NCI-H460 (cell line): Measurements from ENCODE around the gene YPEL3. TPM values are rescaled to one million over a fixed set of nuclear protein-coding genes. Genes with fewer than 3 reads are reported as not detected.
"Not testable (repeated sequence)": the region's sequence is repeated elsewhere in the genome, so short reads cannot be mapped to it uniquely, and the experiment has no call there.

ENCODE experiments used
- DNase-seq: peaks from one replicate; pipeline ENCODE4 v3.0.0-alpha.2; 2016; ENCODE audit warnings: low read depth; ENCODE audit errors: extremely low read depth
- polyA plus RNA-seq: library from polyadenylated mRNA; depleted of rRNA; stranded (reverse); fragments of >200 nt; gene quantifications from 2 replicates; pipeline ENCODE4 v1.2.3, GENCODE V29; 2014; cell fraction: nucleus; rRNA removed
- total RNA-seq: library from RNA; depleted of rRNA; stranded (reverse); fragments of >200 nt; shearing (Covaris generic); gene quantifications from 2 replicates; pipeline ENCODE4 v1.2.3, GENCODE V29; 2014; rRNA removed

YPEL3 gene
- total RNA-seq, result 4.9 and 8.0 TPM in 2 replicates
- polyA plus RNA-seq, result 0.10 and 0.33 TPM in 2 replicates

- DNase-seq, result peak; percentile 82
These were observed at the start of gene YPEL3 for GRCh38 chr16:30096105-30096861. YPEL3 (minus strand) TSS chr16:30096213; CDS start chr16:30095482, 731 bp downstream.

DNA sequence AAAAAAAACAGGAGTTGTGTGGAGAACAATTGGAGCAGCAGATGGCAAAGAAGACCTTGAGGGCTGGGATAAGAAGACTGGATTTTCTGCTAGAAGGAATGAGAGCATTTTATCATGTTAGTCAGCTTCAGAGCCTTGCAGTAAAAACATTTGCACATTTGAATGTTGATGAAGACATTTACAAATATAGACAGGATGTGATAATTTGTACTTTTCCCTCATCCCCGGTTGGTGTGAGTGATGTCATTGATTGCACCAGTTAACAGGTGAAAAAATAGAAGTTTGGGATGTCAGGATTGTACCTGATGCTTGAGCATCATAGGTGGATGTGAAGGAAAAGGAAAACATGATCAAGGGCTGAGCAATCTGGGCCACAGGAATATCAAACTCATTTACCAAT is 49.6 kb upstream of the YPEL3 start:
- no peak for DNase-seq

GRCh38 chr16:30144917-30145316 is 48.9 kb upstream of the YPEL3 start:
- DNase-seq, result no peak

DNA sequence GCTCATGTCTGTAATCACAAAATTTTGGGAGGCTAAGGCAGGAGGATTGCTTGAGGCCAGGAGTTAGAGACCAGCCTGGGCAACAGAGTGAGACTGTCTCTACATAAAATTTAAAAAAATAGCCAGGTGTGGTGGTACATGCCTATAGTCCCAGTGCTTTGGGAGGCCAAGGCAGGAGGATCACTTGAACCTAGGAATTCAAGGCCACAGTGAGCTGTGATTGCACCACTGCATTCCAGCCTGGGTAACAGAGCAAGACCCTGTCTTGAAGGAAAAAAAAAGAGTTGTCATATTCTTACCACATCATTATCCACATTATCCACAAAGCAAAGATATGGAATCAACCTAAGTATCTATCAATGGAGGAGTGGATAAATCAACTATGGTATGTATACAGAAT is 48.0 kb upstream of the YPEL3 start:
- DNase-seq, result no peak

DNA sequence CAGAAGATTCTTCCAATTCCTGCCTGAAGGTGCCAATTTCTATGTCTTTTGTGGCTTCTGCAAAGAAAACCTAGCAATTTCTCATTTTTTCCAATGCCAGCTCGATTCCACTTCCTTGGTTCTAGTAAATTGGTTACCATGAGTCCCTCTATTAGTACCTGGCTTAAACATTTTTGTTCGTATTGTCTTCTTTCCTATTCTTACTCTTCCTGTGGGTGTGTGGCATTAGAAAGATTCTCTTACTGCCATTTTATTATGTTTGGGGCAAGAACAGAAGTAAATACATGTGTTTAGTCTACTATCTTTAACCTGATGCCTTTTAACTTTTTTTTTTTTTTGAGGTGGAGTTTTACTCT is 47.3 kb upstream of the YPEL3 start:
- DNase-seq, result no peak

DNA sequence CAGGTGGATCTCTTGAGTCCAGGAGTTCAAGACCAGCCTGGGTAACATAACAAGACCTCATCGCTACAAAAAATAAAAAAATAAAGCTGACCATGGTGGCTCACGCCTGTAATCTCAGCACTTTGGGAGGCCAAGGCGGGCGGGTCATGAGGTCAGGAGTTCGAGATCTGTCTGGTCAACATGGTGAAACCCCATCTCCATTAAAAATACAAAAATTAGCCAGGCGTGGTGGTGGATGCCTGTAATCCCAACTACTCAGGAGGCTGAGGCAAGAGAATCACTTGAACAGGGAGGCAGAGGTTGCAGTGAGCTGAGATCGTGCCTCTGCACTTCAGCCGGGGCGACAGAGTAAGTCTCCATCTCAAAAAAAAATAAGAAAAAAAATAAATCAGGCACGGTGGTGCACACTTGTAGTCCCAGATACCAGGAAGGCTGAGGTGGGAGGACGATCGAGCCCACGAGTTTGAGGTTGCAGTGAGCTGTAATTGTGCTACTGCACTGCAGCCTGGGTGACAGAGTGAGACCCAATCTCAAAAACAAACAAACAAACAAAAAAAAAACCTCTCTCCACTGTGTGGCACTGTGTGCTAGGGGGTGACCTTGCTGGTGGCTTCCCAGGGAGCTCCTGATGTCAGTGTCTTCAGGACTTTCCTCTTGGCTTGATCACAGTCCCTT is 46.8 kb upstream of the YPEL3 start:
- peak; percentile 27 for DNase-seq

DNA sequence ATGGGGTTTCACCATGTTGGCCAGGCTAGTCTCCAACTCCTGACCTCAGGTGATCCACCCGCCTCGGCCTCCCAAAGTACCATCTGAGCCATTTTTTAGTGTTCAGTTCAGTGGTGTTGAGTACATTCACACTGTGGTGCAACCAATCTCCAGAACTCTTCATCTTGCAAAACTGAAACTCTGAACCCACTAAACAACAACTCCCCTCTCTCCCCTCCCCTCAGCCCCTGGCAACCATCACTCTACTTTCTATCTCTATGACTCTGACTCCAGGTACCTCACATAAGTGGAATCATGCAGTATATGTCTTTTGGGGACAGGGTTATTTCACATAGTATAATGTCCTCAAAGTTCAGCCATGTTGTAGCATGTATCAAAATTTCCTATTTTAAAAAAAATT is 45.7 kb upstream of the YPEL3 start:
- no peak for DNase-seq

DNA sequence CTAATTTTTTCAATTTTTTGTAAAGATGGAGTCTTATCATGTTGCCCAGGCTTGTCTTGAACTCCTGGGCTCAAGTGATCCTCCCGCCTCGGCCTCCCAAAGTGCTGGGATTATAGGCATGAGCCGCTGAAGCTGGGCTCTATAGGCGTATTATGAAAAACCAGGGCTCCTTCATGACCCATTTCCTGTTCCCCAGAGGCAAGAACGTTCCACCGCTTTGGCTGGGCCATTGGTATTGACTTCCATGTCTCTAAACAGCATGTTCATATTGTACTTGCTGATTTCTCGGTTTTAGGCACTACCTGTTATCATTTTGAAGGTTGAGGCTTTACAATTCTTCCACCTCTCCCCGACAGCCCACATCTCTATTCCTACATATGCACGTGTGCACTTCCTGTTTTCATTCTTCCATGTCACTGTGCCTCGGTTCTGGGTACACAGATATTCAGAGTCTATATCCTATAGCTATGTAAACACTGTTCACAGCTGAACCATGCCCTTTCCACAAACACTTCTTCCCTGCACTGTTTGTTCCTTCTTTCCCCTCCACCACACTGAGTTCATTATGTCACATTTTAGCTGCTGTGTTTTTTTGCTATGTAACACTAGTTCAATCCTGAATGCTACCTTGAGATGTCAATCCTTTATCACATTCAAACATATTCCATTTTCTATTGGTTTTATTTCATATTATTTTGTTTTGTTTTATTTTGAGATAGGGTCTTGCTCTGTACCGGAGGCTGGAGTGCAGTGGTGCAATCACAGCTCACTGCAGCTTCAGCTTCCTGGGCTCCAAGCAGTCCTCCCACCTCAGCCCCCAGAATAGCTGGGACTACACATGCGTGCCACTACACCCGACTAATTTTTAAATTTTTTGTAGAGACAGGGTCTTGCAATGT is 43.8 kb upstream of the YPEL3 start:
- no peak for DNase-seq

DNA sequence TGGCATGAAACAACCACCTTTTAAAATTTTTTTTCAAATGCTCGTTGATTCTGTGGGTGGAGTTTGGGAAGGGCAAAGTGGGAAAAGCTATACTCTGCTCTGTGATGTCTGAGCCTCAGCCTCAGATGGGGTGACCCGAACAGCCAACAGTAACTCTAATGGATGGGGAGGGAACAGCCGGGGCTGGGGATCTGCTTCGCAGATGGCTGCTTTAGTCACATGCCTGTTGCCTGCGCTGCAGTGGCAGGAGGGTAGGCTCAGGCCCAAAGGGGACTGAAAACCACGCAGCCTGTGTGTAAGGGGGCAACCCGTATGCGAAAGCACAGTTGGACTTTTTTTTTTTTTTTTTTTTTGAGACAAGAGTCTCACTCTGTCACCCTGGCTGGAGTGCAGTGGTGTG is 41.9 kb upstream of the YPEL3 start:
- no peak for DNase-seq

DNA sequence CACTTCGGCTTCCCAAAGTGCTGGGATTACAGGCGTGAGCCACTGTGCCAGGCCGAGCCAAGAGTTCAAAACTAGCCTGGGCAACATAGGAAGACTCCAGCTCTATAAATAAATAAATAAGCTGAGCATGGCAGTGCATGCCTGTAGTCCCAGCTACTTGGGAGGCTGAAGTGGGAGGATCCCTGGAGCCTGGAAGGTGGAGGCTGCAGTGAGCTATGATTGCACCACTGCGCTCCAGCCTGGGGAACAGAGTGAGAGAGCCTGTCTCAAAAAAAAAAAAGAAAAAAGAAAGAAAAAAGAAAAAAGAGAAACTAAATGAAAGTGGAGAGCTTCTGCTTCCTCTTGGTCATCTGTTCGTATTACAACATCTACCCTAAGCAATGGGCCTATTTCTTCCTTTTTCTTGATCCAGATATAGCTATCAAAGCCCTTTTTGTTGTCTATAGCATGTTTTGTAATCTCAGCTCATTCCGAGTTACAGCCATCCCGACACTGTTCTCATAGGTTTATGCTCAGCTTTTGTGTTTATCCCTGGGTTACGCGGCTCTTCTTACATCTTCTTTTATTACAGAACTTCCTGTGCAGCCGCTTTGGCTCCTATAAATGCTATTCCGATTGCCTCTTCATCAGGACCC is 41.1 kb upstream of the YPEL3 start:
- no peak for DNase-seq

GRCh38 chr16:30132591-30132990 is 36.6 kb upstream of the YPEL3 start:
- DNase-seq, result no peak

DNA sequence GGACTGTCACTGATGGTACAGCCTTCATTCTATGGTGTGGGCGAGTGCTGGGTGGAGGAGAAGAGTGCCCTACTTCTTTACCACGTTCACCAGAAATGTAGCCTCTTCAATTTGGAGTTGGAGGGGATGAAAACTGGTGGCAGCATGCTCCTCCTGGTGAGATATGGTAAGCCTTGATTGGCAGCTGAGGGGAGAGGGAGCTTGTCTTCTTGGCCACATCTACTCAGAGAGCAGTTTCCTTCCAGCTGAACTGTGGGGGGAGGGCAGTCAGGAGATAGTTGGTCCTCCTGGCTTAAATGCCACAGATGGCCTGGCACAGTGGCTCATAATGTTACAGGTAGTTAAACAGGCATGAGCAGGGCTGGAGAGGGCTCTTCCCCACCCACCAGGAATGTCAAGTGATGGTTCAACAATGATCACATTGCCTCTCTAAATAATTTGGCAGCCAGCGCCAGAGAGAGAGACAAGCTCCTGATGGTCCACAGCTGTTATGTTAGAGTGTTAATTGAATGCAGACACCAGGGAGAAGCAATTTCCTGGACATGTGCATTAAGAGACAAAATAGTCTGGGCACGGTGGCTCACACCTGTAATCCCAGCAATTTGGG is 36.0 kb upstream of the YPEL3 start:
- DNase-seq, result no peak

- no peak for DNase-seq
These were observed 32.0 kb upstream of the YPEL3 start for GRCh38 chr16:30127993-30128392.

- not testable (repeated sequence) for DNase-seq
These were observed 29.7 kb upstream of the YPEL3 start for GRCh38 chr16:30125690-30126089.

DNA sequence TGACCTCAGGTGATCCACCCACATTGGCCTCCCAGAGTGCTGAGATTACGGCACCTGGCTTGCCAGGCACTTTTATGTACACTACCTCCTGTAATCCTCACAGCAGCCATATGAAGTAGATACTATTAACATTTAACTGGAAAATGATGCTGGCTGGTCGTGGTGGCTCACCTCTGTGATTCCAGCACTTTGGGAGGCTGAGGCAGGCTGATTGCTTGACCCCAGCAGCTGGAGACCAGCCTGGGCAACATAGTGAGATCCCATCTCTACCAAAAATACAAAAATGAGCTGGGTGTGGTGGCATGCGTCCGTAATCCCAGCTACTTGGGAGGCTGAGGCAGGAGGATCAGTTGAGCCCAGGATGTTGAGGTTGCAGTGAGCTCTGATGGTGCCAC is 29.0 kb upstream of the YPEL3 start:
- DNase-seq, result no peak

DNA sequence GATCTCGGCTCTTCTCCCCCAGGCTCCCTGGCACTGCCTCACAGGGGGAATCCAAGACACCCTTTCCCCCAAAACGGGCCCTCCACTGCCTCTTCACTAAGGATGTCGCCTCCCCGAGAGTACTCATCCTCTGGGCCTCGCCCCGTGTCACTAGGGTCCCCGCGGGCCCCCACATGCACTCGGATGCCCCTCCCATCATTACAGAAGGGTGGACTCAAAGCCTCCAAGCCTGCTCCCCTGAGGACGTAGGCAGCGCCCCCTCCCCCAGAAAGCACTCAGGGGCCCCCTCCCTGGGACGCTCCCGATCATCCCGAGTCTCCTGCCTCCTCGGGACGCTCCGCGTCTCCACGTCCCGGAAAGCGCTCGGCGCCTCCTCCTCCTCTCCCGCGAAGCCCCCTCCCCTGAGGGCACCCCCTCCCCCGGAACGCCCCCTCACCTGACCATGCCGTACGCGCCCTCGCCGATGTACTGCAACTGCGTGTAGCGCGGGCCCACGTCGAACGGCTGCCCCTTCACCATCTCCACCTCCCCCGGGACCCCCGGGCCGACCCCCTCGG is 26.7 kb upstream of the YPEL3 start:
- DNase-seq, result no peak

- no peak for DNase-seq
These were observed 25.9 kb upstream of the YPEL3 start for GRCh38 chr16:30121741-30122571.

DNA sequence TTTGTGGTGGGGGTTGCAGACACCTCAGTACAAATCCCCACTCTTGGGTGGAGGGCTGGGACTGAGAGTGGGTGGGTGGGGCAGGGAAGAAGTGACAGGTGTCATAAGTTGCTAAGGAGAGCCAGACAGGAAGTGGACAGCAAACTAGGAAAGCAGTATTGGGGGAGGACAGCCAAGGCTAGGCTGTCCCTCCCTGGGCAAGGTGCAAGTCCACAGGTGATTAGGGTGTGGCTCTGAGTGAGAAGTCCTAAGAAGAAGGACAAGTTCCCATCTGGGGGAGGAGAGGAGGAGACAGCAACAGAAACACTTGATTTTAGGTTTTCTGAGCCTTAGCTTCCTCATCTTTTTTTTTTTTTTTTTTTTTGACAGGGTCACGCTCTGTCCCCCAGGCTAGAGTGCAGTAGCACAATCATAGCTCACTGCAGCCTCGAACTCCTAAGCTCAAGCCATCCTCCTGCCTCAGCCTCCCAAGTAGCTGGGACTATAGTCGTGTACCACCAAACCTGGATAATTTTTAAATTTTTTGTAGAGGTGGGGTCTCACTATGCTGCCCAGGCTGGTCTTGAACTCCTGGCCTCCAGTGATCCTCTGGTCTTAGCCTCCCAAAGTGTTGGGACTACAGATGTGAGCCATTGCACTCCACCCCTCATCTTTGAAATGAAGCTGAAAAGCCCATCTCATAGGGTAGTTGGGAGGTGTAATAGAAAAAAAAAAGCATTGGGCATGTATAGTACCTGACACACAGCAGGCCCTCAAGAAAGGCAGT is 24.5 kb upstream of the YPEL3 start:
- DNase-seq, result no peak
